RCC 7860 (cell line): Measurements from ENCODE around the gene KRT79.
A peak's percentile ranks its signal among the peaks of the same experiment; 100 is the strongest.
"Not testable (repeated sequence)": the region's sequence is repeated elsewhere in the genome, so short reads cannot be mapped to it uniquely, and the experiment has no call there.

Experiments
- DNase-seq: peaks from one replicate; pipeline ENCODE4 v3.0.0-alpha.2; 2015; ENCODE audit warnings: low spot score
- FAIRE-seq: peaks from 2 replicates; lab custom pipeline; 2012; peaks lifted over from hg19 to GRCh38; lab: Jason Lieb, UNC

Gene KRT79

DNA sequence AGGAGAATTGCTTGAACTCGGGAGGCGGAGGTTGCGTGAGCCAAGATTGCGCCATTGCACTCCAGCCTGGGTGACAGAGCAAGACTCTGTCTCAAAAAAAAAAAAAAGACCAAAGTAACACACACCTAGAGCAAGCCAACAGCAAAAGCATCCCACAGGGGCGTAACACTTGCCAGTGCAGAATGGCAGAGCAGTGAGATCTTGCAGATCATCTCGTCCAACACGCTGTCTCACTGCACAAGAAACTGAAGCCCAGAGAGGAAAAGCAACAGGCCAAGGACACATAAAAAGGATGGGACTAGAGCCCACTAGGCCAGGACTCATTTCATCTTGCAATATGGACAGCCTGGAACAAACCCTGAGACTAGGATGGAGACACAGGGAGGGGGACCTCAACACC lies 27.4 kb upstream of the KRT79 start:
- DNase-seq = no peak
- FAIRE-seq = no peak

DNA sequence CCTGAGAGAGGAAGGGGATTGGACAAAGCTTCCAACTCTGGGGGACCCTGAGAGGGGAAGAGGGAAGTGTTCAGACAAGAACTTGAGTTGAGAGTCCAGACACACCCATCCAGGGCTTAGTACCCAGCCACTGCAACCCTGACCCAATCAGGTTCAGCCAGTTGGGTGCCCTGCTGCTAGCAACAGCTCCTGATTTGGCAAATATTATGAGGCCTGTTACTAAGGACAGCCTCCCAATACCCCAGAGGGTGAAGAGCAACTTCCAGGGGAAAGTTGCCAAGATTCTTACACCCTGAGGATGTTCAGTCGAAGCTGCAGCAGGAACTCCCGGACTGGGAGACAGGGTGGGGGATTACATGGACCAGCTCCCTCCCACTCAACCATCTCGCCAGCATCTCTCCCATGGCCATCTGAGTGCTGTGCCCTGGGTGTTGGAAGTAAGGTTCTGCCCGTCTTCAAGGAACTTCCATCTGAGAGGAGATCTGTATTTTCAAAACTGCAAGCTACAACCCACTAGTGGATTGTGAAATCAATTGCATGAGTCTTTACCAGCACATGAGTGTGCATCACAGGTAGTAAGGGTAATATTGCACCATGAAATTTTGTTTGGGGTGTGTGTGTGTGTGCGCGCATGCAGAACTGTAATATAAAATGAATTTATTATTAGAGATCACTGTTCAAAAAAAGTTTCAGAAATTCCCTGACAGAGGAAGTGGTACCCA lies 26.2 kb upstream of the KRT79 start:
- DNase-seq (no peak), FAIRE-seq (no peak)

DNA sequence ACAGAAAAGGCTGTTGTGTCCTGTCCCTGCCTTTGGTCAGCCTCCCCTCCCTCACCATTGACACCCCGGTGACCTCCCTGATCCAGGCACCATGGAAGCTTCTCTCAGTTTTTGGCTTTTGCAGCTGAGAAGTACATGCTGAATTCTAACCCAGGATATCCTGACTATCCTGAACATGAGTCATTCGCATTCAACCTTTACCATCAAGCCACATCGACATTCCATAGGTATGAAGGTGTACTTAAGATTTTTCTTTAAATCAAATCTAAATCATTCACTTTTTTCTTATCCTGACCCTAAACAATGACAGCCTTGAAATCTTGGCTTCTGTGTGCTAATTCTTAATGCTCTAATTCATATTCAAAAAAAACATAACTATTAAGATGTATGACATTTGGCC lies 23.4 kb upstream of the KRT79 start:
- FAIRE-seq = peak; percentile 52
- DNase-seq = peak; percentile 45

DNA sequence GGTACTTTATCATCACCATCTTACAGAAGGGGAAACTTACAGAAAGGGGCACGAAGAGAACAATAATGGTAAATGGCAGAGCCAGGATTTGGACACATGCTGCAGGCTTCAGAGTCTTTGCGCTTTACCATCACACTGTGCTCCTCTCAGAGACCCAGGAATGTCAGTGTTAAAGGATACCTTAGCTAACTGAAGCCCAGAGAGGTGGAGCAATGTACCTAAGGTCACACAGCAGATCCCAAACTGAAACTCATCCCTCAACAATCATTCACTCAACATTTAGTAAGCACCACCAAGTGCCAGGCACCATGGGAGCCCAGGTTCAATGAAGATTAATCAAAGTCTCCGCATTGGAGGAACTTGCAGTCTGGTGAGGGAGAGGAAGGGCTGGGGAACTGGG lies 22.7 kb upstream of the KRT79 start:
- no peak for DNase-seq
- no peak for FAIRE-seq

DNA sequence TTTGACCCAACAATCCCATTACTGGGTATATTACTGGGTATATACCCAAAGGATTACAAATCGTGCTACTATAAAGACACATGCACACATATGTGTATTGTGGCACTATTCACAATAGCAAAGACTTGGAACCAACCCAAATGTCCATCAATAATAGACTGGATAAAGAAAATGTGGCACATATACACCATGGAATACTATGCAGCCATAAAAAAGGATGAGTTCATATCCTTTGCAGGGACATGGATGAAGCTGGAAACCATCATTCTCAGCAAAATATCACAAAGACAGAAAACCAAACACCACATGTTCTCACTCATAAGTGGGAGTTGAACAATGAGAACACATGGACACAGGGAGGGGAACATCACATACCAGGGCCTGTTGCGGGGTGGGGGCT lies 22.0 kb upstream of the KRT79 start:
- FAIRE-seq, DNase-seq: not testable (repeated sequence)

DNA sequence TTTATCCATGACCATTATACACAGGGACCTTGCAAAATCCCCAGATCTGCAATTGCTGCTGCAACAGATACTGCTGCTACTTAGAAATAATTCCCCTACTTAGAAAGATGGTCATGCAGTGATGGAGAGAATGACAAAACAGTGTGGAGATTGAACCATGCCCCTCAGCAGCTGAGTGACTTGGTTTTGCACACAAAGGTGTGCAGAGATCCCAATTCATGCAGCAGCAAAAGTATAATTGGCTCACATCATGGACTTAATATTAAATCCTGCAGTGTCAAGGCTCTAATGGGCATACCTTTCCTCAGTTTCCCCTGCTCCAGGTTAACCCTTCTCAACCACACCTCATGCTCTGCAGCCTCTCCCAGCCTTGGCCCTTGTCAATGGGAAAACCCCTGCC lies 17.7 kb upstream of the KRT79 start:
- FAIRE-seq = no peak
- DNase-seq = no peak

DNA sequence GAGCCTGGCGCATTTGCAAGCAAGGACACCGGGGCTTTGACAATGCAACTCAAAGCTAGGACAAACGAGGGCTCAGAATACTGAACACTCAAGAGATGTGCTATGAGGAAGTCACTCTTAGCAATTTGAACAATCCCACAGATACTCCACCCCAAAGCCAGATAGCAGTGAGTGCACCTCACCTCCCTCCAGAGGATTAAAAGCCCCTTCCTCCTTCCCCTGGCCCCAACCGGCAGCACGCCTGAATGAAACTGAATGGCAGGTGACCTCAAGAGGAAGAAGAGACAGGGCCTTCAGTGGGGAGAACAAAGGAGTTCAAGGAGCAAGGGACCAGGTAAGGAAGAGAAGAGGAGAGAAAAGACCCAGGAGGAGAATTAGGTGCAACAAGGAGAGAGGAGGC lies 16.6 kb upstream of the KRT79 start:
- DNase-seq = no peak
- no peak for FAIRE-seq

DNA sequence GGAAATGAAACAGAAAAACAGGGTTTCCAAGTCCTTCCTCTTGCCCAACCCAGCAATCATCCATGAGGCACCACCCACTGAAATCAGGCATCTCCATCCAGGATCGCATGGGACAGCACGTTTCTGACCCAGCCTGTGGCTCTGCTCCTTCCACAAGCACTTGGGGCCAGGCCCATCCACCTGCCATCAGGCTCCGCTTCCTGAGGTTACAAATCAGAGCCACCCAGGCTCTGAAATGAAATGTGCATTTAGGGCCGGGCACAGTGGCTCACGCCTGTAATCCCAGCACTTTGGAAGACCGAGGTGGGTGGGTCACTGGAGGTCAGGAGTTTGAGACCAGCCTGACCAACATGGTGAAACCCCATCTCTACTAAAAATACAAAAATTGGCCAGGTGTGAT lies 15.4 kb upstream of the KRT79 start:
- DNase-seq (no peak), FAIRE-seq (no peak)

DNA sequence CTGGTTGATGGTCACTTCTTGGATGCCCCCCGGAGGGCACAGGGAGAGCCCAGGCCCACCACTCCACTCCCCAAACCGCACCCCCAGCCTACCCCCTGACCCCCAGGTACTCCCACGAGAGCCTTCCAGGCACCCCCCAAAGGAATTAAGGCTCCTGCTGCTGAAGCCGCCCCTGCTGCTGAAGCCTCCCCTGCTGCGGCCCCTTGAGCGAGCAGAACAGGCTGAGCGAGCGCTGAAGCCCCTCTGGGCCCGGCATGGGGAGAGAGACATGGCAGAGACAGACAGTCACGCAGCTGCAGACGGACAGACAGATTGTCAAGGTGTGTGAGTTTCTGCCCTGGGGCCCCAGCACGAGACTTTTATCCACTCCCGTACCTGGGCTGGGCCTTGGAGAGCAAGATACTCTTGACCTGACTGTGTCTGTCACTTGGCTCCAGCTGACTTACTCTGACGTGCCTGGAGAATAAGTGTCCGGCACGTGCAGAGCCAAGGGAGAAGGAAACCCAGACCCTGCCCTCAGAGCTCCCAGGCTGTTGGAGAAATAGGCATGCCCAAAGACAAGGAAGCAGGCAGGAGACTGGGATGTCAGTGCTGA lies 14.6 kb upstream of the KRT79 start, which contains the start of gene KRT78:
TSS of gene KRT78 (minus strand) at position 334 of the 595 bp plus-strand sequence. CDS start at position 270, 64 bp downstream.
- DNase-seq = no peak
- FAIRE-seq = no peak

DNA sequence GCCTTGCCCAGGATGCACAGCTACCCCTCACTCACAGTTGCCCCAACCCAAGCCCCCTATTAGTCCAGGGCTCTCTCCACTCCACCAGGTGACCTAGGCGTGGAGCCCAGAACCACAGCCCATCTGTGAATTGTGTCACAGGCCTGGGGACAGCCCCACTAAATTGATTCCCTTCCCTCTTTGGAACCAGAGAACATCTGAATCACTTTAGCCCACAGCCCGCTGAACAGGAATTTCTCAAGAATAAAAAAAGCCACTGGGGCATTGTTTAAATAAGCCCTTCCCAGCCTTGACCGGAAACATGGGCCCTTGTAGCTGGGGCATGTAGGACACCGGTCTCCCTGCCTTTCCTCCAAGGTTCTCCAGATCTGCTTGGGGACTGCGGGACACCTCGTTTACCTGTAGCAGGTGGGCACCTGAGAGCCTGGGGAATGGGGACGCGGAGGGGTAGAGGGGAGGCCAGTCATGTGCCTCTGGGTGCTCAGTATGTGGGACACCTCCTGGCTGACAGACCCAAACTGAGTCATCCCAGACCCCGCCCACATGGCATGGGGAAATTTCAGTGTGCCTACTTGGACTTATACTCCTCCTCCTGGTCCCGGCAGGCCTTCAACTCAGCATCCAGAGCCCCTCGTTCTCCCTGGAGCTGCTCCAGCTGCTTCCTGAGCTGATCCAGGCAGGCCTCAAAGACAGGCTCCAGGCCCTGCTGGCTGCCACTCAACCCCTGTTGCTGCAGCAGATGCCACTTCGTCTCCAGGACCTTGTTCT lies 13.4 kb upstream of the KRT79 start:
- DNase-seq (peak; percentile 79), FAIRE-seq (peak; percentile 66)

DNA sequence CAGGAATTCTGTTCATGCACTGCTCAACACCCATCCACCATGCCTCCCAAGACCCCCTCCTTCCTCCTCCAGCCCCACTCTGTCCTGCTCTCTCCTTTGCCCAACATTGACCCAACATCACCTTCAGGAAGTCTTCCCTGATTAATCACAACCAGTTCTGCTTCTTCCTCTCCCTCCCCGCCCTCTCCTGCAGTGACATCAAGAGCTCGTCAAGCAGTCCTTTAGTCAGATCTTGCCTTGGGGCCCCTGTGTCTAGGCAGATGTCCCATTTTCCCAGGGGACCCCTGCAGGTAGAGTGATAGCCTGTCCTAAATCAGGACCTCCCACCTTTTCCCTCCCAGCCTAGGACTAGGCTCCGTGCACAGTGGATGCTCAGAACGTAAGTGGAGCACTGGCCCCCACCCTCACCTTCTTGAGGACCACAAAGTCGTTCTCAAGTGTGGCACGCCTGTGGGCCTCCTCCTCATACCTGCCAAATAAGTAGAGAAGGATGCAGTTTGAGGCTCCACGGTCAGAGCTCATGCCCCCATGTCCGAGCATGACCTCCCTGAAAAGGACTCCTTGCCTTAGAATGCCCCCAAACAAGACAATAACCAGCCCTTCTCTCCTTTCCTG lies 12.4 kb upstream of the KRT79 start:
- FAIRE-seq (no peak), DNase-seq (no peak)

DNA sequence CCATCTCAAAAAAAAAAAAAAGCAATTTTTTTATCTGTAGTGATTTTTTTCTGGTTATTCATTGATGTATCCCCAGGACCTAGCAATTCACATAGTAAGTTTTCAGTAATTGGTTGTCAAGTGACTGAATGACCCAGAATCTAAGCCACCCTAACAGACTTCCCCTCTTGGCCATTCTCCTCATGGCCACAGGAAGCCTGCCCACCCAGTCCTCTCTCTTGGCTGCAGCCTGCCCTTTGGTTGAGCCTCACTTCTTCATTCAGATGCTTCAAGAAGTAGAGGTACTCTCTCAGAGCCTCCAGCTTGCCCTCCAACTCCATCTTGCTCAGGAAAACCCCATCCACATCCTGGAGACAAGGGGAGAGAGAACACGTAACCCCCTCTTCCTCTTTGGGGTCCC lies 11.8 kb upstream of the KRT79 start:
- FAIRE-seq (no peak), DNase-seq (no peak)

DNA sequence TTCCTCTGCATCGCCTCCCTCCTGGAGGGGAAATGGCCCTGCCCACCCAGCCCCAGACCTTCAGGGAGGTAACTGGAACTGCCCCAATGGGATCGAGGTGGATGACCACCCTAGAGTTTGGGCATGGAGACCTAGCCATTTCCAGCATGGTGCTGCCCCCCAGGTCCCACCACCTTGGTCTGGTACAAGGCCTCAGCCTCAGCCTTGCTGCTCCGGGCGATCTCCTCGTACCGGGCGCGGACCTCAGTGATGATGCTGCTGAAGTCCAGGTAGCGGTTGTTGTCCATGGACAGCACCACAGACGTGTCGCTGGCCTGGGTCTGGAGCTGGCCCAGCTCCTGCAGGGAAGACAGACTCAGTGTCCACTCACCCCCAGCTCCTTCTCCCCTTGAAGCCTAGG lies 10.3 kb upstream of the KRT79 start:
- FAIRE-seq = no peak

DNA sequence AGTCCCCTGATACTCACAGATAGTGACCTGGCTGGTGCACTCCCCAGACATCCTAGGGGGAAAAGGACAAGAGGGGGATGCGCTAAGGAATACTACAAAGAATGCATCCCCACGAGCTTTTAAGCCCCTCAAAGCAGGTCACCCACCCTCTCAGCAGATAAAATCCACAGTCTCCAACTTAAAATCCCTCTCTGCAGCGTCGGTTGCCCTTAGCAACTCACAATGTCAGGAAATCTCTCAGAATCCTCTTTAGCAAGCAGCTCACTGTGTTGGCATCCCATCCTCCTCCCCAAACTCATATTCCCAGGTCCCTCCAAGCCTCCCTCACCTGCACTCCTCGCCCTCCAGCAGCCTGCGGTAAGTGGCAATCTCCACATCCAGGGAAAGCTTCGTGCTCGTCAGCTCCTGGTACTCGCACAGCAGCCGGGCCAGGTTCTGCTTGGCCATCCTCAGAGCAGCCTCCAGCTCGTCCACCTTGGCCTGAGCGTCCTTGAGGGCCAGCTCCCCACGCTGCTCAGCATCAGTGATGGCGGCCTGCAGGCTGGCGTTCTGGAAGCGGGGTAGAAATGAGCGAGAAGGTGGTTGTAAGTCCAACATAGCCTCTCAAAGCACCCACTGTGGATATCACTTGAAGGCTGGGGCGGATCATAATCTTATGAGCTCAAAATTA lies 5.5 kb upstream of the KRT79 start:
- no peak for DNase-seq
- no peak for FAIRE-seq

More for the DNA sequence above, 10.3 kb upstream of the KRT79 start:
- no peak for DNase-seq

DNA sequence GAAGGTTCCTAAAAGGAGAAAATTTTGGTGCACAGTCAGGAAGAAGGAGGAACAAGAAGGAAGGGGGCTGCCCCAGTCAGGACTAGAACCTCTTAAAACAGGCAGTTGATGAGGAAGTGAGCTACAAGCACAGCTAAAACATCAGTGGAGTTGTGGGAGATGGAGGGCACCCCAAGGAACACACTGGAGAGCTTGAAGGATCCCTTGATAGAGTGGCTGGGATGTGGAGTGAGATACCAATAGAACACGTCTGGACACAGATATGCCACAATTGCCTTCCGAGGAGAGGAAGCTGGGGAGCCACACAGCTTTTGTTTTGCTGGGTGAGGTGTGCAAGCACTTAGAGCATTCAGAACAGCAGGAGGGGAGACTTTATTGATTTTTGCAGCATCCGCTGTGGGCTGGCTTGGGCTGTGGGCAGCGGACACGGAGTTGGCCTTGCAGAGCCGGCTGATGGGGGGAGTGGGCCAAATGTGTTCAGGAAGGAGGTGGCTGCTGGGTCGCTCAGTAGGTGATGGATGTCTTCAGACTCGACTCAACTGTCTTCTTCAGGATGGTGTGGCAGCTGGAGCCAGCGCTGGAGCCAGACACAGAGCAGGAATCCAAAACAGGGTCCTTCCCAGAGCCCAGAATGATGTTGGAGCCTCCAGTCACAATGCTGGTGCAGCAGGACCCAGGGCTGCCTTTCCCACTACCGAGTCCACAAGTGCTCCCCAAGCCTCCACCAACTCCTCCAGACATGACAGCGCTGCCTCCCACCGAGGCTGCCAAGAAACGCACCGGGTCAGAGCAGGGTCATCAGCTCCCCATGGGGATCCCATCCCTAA lies 4.7 kb upstream of the KRT79 start:
- DNase-seq = no peak

DNA sequence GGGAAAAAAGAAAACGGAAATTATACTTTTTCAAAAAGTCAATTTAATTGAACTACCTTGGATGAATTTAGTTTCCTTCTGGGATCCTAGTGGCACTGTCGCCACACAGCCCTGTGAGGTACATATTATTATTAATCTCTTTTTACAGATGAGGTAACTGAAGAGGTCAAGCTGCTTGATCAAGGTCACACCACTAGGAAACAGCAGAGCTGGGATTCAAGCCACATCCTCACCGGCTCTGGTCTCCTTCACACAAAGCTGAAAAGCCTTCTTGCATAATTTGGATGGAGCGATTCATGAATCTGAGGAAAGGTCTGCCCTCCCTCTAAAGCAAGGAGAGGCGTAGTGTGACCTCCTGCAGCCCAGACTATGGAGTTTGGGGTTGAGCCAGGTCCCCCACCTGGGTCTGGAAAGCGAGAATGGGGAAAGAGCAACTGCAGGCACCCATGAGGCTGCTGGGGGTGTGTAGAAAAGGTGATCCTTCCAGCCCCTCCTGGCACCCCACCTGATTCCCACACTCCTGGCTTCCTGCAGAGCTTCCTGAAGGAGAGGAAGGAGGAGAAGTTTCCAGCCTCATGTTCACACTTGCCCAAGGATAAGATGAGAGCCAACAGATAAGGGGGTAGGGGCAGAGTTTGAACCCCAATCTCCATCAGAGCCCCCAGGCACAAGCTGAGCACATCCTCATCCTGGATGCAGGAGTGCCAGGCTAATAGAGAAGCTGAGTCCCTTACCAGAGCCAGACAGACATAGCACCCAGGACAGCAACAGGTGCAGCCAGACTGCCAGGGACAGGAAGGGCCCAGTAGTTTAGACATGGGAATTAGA lies 3.9 kb upstream of the KRT79 start:
- FAIRE-seq (no peak), DNase-seq (peak; percentile 62)

More for the DNA sequence above, 4.7 kb upstream of the KRT79 start:
- no peak for FAIRE-seq

DNA sequence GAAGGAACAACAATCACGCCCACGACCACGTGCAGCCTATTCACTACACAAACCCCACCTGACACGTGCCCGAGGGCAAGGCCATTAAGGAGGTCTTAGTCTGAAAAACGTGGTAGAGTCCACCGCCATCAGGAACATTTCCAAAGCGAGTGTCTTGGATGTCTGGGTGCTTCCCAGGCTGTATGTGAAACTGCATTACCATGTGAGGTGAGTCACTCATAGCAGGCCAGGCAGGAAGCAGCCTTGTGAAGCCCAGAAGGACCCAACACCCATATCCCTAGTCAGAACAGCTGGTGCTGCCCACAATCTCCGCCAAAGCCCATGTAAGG lies 3.3 kb upstream of the KRT79 start:
- FAIRE-seq = peak; percentile 84
- DNase-seq = peak; percentile 86

DNA sequence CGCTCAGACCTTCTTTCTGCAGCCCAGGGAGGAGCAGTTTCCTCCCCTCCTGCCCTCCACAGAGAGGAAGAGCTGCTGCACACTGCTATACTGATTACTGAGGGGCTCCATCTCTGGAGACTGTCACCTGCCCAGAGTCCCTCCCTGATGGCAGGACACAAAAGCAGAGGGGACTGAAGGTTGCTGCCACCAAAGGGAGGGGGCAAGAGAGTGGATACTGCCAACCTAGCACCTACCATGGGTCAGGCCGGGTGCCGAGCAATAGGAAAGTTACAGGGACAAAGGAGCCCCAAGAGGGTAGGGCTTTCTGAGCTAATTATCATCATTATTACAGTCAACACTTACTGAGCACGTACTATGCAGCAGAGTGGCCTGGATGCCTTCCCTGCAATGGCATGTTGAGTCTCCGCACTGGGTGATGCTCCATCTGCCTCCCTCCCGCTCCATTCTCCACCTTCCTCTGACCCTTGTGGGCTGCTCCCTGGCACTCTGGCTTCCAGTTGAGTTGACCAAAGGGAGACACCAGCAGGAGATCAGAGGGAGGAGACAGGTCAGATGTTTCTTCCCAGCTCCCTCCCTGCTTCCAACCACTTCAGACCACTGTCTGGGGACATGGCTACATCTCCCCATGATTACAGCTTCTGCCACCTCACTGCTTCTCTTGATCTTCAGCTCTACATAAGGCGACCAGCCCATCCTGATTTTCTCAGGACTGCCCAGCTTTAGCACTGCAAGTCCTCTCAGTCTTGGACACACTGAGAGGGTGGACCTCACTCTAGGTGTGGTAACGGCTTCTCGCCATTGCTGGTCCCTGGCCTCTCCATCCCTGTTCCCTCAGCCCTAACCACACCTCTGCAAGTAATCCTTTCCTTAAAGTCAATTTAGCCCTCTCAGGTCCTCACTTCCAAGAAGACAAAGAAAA lies 2.6 kb upstream of the KRT79 start:
- DNase-seq = peak; percentile 43
- no peak for FAIRE-seq
